GM12878 (cell line): Measurements from ENCODE around the gene RRBP1.

ENCODE experiments used
- CHD2 ChIP-seq: IDR thresholded peaks from 2 replicates; pipeline ENCODE4 v1.6.1; 2011; ENCODE audit warnings: low read depth, low read length, improper control_type of control experiment, borderline replicate concordance
- FOXK2 ChIP-seq: fragments of 450-650 bp; IDR thresholded peaks from 2 replicates; pipeline ENCODE4 v1.6.1; 2017; ENCODE audit warnings: mild to moderate bottlenecking, moderate library complexity
- FOXM1 ChIP-seq: IDR thresholded peaks from 2 replicates; pipeline ENCODE4 v1.6.1; 2012; ENCODE audit warnings: low read depth, mild to moderate bottlenecking, inconsistent platforms, low read length, moderate library complexity
- SREBF2 ChIP-seq: IDR thresholded peaks from 2 replicates; pipeline ENCODE4 v1.6.1; 2012; ENCODE audit warnings: mild to moderate bottlenecking, low read length
- TF ChIP-seq, protein P1 (sequence below): fragments of 450-650 bp; formaldehyde crosslinking; IDR thresholded peaks from 2 replicates; pipeline ENCODE4 v1.4.0; 2020; ENCODE audit warnings: mild to moderate bottlenecking, moderate library complexity

DNA sequence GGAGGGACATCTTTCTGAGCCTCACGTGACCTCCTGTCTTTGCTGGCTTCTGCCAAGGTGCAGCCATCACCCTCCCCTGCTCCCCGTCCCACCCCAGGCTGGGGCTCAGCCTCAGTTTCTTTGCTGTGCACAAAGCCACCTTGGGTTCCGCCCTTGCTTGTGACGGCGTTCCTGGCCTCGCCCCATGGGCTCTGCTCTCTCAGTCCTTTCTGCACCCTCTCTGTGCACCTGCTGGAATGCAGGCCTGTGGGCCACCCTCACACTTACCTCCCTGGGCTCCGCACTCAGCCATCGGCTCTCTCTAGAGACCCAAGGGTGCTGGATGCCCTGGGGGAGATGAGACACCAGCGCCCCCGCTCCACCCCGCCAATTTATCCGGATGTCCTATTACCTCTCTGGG lies 46.0 kb upstream of the RRBP1 start:
- no peak for TF ChIP-seq FOXK2
- no peak for TF ChIP-seq SREBF2
- no peak for TF ChIP-seq FOXM1
- TF ChIP-seq CHD2 = no peak
- TF ChIP-seq, protein P1, sequence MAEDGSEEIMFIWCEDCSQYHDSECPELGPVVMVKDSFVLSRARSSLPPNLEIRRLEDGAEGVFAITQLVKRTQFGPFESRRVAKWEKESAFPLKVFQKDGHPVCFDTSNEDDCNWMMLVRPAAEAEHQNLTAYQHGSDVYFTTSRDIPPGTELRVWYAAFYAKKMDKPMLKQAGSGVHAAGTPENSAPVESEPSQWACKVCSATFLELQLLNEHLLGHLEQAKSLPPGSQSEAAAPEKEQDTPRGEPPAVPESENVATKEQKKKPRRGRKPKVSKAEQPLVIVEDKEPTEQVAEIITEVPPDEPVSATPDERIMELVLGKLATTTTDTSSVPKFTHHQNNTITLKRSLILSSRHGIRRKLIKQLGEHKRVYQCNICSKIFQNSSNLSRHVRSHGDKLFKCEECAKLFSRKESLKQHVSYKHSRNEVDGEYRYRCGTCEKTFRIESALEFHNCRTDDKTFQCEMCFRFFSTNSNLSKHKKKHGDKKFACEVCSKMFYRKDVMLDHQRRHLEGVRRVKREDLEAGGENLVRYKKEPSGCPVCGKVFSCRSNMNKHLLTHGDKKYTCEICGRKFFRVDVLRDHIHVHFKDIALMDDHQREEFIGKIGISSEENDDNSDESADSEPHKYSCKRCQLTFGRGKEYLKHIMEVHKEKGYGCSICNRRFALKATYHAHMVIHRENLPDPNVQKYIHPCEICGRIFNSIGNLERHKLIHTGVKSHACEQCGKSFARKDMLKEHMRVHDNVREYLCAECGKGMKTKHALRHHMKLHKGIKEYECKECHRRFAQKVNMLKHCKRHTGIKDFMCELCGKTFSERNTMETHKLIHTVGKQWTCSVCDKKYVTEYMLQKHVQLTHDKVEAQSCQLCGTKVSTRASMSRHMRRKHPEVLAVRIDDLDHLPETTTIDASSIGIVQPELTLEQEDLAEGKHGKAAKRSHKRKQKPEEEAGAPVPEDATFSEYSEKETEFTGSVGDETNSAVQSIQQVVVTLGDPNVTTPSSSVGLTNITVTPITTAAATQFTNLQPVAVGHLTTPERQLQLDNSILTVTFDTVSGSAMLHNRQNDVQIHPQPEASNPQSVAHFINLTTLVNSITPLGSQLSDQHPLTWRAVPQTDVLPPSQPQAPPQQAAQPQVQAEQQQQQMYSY = no peak
